Amniotic epithelial cell (primary cell): ENCODE results near the gene FBXL12.
"Not testable (repeated sequence)": the region's sequence is repeated elsewhere in the genome, so short reads cannot be mapped to it uniquely, and the experiment has no call there.

ENCODE experiments used
- DNase-seq: peaks from one replicate; pipeline ENCODE4 v3.0.0-alpha.2; 2010; ENCODE audit warnings: low read depth

FBXL12 gene

GRCh38 chr19:9792206-9793070 lies 26.4 kb downstream of the FBXL12 start:
- DNase-seq: peak; percentile 94

DNA sequence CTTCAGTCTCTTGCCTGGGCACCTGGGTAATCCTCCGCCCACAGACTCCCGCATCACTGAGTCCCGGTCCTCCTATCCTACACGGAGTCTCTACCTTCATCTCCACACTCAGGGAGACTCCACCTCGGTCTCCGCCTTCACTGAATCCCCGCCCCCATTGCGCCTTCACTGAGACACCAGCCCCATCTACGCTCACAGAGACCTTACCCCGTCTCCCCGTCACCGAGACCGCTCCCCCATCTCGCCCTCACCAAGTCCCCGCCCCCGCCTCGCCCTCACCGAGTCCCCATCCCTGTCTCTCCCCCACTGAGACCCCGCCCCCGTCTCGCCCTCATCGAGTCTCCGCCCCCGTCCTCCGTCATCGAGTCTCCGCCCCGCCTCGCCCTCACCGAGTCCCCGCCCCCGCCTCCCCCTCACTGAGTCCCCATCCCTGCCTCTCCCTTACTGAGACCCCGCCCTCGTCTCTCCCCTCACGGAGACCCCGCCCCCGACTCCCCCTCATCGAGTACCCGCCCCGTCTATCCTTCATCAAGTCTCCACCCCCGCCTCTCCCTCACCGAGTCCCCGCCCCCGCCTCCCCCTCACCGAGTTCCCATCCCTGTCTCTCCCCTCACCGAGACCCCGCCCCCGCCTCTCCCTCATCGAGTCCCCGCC lies 27.2 kb downstream of the FBXL12 start:
- DNase-seq: peak; percentile 98

DNA sequence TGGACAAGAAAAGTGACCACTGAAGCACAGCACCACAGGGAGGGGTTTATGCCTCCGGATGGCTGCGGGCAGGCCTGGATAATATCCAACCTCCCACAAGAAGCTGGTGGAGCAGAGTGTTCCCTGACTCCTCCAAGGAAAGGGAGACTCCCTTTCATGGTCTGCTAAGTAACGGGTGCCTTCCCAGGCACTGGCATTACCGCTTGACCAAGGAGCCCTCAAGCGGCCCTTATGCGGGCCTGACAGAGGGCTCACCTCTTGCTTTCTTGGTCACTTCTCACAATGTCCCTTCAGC lies 27.9 kb downstream of the FBXL12 start:
- peak; percentile 93 for DNase-seq

DNA sequence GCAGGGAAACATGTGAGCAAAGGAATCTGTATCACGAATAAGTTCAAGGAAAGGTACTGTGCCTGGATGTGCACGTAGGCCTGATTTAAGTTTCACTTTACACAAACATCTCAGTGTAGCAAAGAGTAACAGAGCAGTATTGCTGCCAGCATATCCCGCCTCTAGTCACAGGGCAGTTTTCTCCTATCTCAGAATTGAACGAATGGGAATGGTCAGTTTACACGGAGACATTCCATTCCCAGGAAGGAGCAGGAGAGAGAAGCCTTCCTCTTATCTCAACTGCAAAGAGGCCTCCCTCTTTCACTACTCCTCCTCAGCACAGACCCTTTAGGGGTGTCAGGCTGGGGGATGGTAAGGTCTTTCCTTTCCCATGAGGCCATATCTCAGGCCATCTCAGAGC lies 29.3 kb downstream of the FBXL12 start:
- peak; percentile 91 for DNase-seq

DNA sequence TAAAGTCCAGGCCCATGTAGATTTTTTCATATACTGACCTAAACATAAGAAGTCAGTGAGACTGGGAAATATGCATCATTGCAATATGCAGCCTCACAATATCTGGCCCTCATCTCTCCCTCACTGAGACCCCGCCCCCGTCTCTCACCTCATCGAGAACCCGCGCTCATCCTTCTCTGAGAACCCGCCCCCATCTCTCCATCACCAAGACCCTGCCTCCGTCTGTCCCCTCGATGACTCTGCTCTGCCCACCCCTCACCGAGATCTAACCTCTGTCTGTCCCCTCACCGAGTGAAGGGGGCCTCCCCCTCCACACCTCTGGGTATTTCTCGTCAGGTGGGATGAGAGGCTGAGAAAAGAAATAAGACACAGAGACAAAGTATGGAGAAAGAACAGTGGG lies 29.8 kb downstream of the FBXL12 start:
- peak; percentile 27 for DNase-seq

GRCh38 chr19:9788604-9789003 lies 30.3 kb downstream of the FBXL12 start:
- DNase-seq: not testable (repeated sequence)

DNA sequence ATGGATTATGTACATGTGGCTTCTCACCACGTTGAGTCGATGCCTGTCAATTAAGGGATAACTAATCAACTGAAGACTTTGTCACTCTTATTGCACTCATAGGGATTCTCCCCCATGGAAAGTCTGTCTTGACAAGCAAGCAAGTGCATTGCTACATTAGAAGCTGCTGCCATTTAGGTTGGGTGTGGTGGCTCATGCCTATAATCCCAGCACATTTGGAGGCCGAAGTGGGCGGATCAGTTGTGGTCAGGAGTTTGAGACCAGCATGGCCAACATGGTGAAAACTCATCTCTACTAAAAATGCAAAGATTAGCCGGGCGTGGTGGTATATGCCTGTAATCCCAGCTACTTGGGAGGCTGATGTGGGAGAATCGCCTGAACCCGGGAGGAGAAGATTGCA lies 32.1 kb downstream of the FBXL12 start:
- no peak for DNase-seq

DNA sequence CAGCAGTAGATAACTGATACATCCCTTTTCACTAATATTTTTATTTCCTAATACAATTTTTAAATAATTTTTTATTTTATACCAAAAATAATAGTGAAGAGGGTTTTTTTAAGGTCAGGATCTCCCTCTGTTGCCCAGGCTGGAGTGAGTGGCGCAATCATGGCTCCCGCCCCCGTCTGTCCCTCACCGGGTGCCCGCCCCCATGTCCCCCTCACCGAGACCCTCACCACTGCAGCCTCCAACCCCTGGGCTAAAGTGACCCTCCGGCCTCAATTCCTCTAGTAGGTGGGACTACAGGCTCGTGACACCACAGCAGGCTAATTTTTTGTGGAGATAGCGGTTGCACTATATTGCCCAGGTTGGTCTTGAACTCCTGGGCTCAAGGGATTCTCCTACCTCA lies 32.5 kb downstream of the FBXL12 start:
- DNase-seq: no peak

DNA sequence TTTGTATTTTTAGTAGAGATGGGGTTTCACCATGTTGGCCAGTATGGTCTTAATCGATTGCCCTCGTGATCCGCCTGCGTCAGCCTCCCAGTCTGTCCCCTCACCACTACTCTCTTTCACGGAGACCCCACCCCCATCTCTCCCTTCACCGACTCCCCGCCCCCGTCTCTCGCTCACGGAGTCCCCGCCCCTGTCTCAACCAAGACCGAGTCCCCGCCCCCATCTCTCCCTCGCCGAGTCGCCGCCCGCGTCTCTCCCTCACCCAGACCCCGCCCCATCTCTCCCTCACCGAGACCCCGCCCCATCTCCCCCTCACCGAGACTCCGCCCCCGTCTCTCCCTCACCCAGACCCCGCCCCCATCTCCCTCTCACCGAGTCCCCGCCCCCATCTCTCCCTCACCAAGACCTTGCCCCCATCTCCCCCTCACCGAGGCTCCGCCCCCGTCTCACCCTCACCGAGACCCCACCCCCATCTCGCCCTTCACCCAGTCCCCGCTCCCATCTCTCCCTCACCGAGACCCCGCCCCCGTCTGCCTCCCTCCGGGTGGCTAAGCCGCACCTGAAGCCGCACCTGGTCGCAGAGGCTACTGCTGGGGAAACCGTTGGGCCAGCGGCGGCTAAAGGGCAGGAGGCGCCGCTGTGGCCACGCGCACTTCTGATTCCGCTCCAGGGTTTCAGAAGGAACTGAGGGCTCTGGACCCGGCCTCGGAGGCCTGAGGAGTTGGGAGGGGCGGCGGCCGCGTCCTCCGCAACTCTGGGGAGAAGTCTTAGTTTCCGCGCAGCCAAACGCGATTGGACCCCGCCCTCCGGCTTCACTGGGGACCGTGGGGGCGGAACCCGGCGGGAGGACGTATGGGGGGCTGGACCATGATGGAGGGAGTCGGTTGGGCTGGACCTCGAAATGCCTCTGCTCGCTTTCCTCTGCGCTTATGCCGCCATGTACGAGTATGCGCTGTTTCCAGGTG lies 33.2 kb downstream of the FBXL12 start:
- peak; percentile 94 for DNase-seq

DNA sequence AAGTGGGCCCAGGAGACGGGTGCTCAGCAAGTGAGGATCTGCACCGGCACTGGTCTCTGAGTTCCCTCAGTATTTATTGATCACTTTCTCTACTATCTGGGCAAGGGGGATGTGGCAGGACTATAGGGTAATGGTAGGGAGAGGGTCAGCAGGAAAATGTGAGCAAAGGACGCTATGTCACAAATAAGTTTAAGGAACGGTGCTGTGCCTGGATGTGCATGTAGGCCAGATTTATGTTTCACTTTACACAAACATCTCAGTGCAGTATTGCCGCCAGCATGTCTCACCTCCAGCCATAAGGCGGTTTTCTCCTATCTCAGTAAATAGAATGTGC lies 34.7 kb downstream of the FBXL12 start:
- peak; percentile 71 for DNase-seq

DNA sequence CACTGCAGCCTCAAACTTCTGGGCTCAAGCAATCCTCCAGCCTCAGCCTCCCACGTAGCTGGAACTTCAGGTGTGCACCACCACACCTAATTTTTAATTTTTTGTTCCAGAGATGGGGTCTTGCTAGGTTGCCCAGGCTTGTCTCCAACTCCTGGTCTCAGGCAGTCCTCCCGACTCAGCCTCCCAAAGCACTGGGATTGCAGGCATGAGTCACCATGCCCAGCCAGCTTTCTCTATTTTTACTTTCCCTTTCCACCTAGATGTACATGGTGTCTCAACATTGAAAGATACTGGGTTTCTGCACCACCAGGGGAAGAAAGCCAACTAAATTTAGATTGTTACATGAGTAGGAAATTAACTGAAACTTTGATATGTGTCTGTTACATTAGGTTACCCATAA lies 36.5 kb downstream of the FBXL12 start:
- DNase-seq: peak; percentile 27

DNA sequence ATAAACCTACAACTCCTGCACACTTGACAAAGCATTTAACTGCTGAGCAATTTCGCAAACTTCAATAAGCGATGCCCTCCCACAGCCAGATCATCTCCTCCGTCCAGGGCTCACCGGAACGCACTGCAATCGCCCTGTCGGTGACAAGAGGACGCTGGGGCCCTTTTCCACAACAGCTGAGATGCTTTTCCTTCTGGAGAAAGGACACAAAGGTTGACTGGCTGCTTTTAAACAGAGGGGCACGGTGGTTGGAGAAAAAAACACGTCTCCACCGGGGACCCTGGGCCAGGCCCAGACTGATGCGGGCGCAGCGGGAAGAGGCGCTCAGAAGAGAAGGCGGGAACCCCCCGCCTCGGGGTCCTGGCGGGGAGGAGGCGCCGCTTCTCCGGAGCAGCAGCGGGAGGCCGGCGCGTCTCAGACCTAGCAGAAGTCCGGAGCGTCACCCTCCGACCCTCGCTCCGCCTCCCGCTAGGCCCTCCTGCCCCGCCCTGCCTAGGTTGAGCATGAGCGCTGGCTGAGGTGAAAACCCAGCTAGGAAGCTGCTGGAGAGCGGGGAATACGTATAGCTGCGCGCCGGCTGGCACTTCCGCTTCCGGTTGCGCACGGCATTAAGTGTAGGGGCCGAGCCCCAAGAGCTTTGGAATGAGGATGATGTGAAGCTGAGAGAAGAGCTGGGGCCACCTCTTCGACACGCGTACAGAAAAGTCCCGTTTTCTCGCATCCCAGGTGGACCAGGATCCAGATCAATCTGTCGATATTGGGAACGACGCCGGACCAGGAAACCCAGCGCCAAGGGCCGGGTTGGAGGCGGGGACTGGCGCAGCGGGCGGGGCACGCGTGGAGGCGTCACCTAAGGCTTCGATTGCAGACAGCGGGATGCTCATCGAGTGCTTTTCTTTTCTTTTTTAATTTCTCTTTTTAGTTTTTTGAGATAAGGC lies 50.4 kb downstream of the FBXL12 start, which contains the start of gene ZNF846:
ZNF846 (minus strand) TSS at position 564 of the 938 bp plus-strand sequence. CDS start 3,788 bp downstream, outside the sequence.
- peak; percentile 97 for DNase-seq
